GM12801 (cell line): ENCODE data around the gene CTNNA2.

ENCODE experiments used
- CTCF ChIP-seq: IDR thresholded peaks from one replicate; pipeline ENCODE4 v1.5.1; 2011; ENCODE audit warnings: control low read depth; ENCODE audit not compliant: insufficient read length; ENCODE audit errors: extremely low read depth

CTNNA2 gene

GRCh38 chr2:80377071-80377470 lies 864.2 kb downstream of the CTNNA2 start:
- no peak for TF ChIP-seq CTCF

- TF ChIP-seq CTCF = no peak
These were observed 867.9 kb downstream of the CTNNA2 start for GRCh38 chr2:80380736-80381135.

GRCh38 chr2:80381666-80382065 lies 868.8 kb downstream of the CTNNA2 start:
- no peak for TF ChIP-seq CTCF

- TF ChIP-seq CTCF = no peak
These were observed 879.6 kb downstream of the CTNNA2 start for GRCh38 chr2:80392441-80392840.

- no peak for TF ChIP-seq CTCF
These were observed 881.1 kb downstream of the CTNNA2 start for GRCh38 chr2:80393991-80394390.

GRCh38 chr2:80395251-80395650 lies 882.4 kb downstream of the CTNNA2 start:
- TF ChIP-seq CTCF = no peak

GRCh38 chr2:80396276-80396675 lies 883.4 kb downstream of the CTNNA2 start:
- no peak for TF ChIP-seq CTCF

- TF ChIP-seq CTCF = no peak
These were observed 890.2 kb downstream of the CTNNA2 start for GRCh38 chr2:80403081-80403480.
